ENCODE measurements around the gene BRD2.

DNA sequence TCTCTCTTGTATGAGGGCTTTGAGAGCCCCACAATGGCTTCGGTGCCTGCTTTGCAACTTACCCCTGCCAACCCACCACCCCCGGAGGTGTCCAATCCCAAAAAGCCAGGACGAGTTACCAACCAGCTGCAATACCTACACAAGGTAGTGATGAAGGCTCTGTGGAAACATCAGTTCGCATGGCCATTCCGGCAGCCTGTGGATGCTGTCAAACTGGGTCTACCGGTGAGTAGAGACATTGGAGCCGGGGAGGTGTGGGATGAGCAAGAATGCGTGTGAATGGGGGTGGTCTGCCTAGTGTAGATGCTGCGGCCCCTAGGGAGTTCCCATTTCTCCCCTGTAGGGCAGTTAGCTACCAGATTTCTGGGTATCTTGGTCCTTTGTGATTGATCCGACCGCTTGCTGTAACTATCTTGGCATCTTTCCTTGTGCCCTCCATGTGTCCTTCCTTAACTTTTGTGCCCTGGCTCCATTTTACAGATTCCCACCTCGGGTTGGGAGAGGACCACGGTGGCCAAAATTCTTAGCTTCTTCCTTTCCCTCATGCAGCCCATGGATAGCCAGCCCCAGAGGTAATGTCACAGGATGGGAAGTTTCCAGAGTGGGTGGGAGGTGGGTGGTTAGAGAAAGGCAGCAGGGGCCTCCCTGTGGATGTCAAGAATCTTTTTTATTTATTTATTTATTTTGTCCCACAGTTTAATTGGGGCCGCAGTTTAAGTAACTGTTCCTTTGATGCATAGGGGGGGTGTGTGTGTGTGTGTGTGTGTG is 6.3 kb downstream of the BRD2 start:
- TF ChIP-seq, protein P1, sequence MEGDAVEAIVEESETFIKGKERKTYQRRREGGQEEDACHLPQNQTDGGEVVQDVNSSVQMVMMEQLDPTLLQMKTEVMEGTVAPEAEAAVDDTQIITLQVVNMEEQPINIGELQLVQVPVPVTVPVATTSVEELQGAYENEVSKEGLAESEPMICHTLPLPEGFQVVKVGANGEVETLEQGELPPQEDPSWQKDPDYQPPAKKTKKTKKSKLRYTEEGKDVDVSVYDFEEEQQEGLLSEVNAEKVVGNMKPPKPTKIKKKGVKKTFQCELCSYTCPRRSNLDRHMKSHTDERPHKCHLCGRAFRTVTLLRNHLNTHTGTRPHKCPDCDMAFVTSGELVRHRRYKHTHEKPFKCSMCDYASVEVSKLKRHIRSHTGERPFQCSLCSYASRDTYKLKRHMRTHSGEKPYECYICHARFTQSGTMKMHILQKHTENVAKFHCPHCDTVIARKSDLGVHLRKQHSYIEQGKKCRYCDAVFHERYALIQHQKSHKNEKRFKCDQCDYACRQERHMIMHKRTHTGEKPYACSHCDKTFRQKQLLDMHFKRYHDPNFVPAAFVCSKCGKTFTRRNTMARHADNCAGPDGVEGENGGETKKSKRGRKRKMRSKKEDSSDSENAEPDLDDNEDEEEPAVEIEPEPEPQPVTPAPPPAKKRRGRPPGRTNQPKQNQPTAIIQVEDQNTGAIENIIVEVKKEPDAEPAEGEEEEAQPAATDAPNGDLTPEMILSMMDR (IDR thresholded peaks at IDR 0.05) = no peak
- TF ChIP-seq POLR2AphosphoS5 (IDR thresholded peaks at IDR 0.05) = no peak
- TF ChIP-seq POLR2A (IDR thresholded peaks at IDR 0.05) = no peak
